Measurements from ENCODE around the gene B9D1.

DNA sequence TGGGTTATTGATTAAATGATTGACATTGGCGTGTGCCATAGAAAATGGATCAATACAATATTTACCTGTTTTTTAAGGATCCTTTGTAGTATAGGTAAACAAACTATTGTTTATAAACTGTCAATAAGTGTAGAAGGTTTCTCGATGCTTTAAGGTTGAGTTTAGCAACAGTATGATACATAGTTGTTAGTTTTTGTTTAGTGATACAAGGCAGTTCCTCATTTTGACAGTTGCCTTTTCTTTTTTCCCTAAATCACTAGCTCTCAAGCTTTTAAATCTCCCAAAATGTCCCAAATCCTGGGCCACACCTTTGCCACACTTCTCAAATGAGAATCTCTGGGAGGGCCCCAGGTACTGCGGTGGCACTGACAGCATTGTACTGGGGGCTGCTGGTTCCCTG, 68.1 kb downstream of the B9D1 start:
- TF ChIP-seq, protein P1, sequence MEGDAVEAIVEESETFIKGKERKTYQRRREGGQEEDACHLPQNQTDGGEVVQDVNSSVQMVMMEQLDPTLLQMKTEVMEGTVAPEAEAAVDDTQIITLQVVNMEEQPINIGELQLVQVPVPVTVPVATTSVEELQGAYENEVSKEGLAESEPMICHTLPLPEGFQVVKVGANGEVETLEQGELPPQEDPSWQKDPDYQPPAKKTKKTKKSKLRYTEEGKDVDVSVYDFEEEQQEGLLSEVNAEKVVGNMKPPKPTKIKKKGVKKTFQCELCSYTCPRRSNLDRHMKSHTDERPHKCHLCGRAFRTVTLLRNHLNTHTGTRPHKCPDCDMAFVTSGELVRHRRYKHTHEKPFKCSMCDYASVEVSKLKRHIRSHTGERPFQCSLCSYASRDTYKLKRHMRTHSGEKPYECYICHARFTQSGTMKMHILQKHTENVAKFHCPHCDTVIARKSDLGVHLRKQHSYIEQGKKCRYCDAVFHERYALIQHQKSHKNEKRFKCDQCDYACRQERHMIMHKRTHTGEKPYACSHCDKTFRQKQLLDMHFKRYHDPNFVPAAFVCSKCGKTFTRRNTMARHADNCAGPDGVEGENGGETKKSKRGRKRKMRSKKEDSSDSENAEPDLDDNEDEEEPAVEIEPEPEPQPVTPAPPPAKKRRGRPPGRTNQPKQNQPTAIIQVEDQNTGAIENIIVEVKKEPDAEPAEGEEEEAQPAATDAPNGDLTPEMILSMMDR (IDR thresholded peaks at IDR 0.05) = no peak
- TF ChIP-seq POLR2AphosphoS5 (IDR thresholded peaks at IDR 0.05) = no peak

Measured in stomach (tissue), 4 donors.